Fibroblast of pulmonary artery (primary cell): ENCODE measurements around the gene SPOCK1.
A peak's percentile ranks its signal among the peaks of the same experiment; 100 is the strongest.

Experiments used
- DNase-seq: peaks from one replicate; pipeline ENCODE4 v3.0.0-alpha.2; 2010; ENCODE audit warnings: low read depth
- H3K4me3 ChIP-seq: replicated peaks from 2 replicates; pipeline ENCODE4 v1.5.1; 2011; ENCODE audit warnings: low read depth, mild to moderate bottlenecking, control low read depth, low read length, moderate library complexity
- CTCF ChIP-seq: IDR thresholded peaks from 2 replicates; pipeline ENCODE4 v1.5.1; 2011; ENCODE audit warnings: mild to moderate bottlenecking, control low read depth, low read length, inconsistent platforms; ENCODE audit errors: missing control alignments

The SPOCK1 gene

GRCh38 chr5:137174196-137174595 lies 324.9 kb downstream of the SPOCK1 start:
- DNase-seq = no peak
- TF ChIP-seq CTCF = no peak

GRCh38 chr5:137172258-137172657 lies 326.9 kb downstream of the SPOCK1 start:
- no peak overlapping the region for H3K4me3 ChIP-seq
- no peak for TF ChIP-seq CTCF
- no peak for DNase-seq

More at GRCh38 chr5:137174196-137174595, 324.9 kb downstream of the SPOCK1 start:
- H3K4me3 ChIP-seq = no peak overlapping the region

GRCh38 chr5:137167187-137167586 lies 331.9 kb downstream of the SPOCK1 start:
- TF ChIP-seq CTCF = no peak
- no peak overlapping the region for H3K4me3 ChIP-seq
- DNase-seq = peak; percentile 31

GRCh38 chr5:137164961-137165360 lies 334.2 kb downstream of the SPOCK1 start:
- no peak for DNase-seq
- no peak overlapping the region for H3K4me3 ChIP-seq
- no peak for TF ChIP-seq CTCF

- no peak overlapping the region for H3K4me3 ChIP-seq
- no peak for DNase-seq
- TF ChIP-seq CTCF = no peak
These were observed 334.6 kb downstream of the SPOCK1 start for GRCh38 chr5:137164536-137164935.

GRCh38 chr5:137158691-137159090 lies 340.4 kb downstream of the SPOCK1 start:
- no peak overlapping the region for H3K4me3 ChIP-seq
- TF ChIP-seq CTCF = no peak
- no peak for DNase-seq

- TF ChIP-seq CTCF = no peak
- no peak overlapping the region for H3K4me3 ChIP-seq
- DNase-seq = no peak
These were observed 342.9 kb downstream of the SPOCK1 start for GRCh38 chr5:137156180-137156579.
